ENCODE measurements around the gene ARMH1. TPM values are rescaled to one million over a fixed set of nuclear protein-coding genes. Genes with fewer than 3 reads are reported as not detected.
"Not testable (repeated sequence)": the region's sequence is repeated elsewhere in the genome, so short reads cannot be mapped to it uniquely, and the experiment has no call there.

Gene ARMH1
- total and polyA plus RNA-seq, 5 experiments from 2014 or later: 46.2 to 79.0 (median 70.4) TPM

DNA sequence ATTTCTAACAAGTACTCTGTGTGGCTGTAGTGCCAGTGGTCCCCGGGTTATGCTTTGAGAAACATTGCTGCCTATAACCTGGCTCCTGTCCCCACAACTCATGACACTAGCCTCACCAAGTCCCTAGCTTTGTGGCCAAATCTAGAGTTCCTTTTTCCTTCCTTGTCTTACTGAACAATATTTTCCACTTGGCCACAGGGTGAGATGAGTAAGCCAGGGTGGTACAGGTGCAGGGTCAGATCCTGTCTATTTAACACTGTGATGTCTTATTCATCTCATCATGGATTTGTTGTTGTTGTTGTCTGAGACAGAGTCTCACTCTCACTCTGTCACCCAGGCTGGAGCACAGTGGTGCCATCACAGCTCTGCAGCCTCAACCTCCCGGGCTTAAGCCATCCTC lies 18.6 kb downstream of the ARMH1 start:
- Mint-ChIP-seq H3K9me3 (no peaks in the 10 kb centered on the region), H3K4me3 (no peak overlapping the region), H3K36me3 (peaks cover 0 to 4% (median 0%) of the 10 kb centered on the region in 3 donors), H3K27ac (no peak overlapping the region), H3K27me3 (peaks cover 0 to 5% (median 3%) of the 10 kb centered on the region in 5 donors), H3K4me1 (peaks cover 11 to 35% (median 23%) of the 10 kb centered on the region in 4 donors)
- DNase-seq (no peak), ATAC-seq (no peak)
- POLR2A ChIA-PET: no interaction called here

GRCh38 chr1:44693900-44694299 lies 19.4 kb downstream of the ARMH1 start:
- POLR2A ChIA-PET: no interaction called here

DNA sequence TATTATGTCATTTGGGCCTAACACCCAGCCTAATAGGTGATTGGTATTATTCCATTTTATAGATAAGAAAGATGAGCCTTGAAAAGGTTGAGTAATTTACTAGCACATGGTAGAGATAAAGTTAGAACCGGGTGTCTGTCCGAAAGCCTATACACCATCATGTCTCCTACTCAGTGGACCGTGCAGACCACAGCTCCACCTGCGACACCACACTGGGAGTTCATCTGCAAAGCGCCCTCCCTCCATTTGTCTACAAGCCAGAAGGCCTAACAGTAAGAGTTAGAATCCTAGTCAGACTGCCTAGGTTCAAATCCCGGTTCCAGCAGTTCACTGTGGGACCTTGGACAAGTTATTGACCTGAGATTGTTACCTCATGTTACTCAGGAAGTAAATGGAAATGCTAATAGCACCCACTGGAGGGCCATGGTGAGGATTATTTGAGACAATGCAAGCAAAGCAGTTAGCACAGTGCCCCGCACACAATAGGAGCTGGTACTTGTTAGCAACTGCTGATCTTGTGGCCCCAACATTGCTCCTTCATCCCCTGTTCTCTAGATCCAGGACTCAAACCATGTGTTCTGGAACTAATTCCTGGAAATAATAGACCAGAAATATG lies 20.5 kb downstream of the ARMH1 start:
- ATAC-seq: no peak
- no peak overlapping the region for H3K4me3 Mint-ChIP-seq
- H3K4me1 Mint-ChIP-seq: peaks cover 11 to 37% (median 23%) of the 10 kb centered on the region in 4 donors
- POLR2A ChIA-PET: interaction anchor here (0.7 to 2.2 kb wide), 3 partner anchors 21 to 63 kb away, joined by 3 to 8 read pairs (median 6); partner anchors contain the start of genes ARMH1 and TMEM53
- peak overlapping the region in 4 of 10 donors; percentile 8 to 90 (median 32) for H3K27ac Mint-ChIP-seq
- H3K36me3 Mint-ChIP-seq: peaks cover 0 to 4% (median 0%) of the 10 kb centered on the region in 3 donors
- peaks cover 0 to 5% (median 3%) of the 10 kb centered on the region in 5 donors for H3K27me3 Mint-ChIP-seq
- H3K9me3 Mint-ChIP-seq: no peaks in the 10 kb centered on the region
- DNase-seq: no peak

More at GRCh38 chr1:44693900-44694299, 19.4 kb downstream of the ARMH1 start:
- Mint-ChIP-seq H3K4me3 (no peak overlapping the region), H3K27ac (no peak overlapping the region), H3K4me1 (peaks cover 11 to 37% (median 23%) of the 10 kb centered on the region in 4 donors), H3K9me3 (no peaks in the 10 kb centered on the region), H3K36me3 (peaks cover 0 to 4% (median 0%) of the 10 kb centered on the region in 3 donors), H3K27me3 (peaks cover 0 to 5% (median 3%) of the 10 kb centered on the region in 5 donors)
- DNase-seq (no peak), ATAC-seq (no peak)

- H3K27ac Mint-ChIP-seq: peak overlapping the region in 5 of 10 donors; percentile 48 to 93 (median 69)
- peaks cover 11 to 37% (median 24%) of the 10 kb centered on the region in 4 donors for H3K4me1 Mint-ChIP-seq
These were observed 21.2 kb downstream of the ARMH1 start for GRCh38 chr1:44695671-44696070.

DNA sequence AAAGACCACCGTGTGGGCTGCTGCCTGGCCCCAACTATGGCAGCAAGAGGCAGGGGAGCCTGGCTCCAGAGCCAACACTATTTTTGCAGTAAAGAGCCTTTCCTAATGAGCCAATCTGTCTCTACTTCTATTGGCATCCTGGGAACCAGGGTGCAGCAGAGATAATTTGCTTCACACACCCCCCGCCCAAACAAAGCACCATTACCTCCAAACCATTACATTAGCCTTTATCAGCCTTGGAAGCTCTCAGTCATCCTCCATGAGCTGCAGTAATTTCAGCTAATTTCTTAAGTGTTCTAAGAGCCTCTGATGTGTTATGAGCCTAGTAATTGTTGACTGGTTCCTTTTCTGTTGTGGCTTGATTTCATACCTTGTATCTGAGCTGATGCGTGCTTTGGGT lies 21.6 kb downstream of the ARMH1 start:
- H3K27me3 Mint-ChIP-seq: peaks cover 0 to 5% (median 3%) of the 10 kb centered on the region in 5 donors
- peaks cover 0 to 4% (median 0%) of the 10 kb centered on the region in 3 donors for H3K36me3 Mint-ChIP-seq
- H3K4me3 Mint-ChIP-seq: peak overlapping the region in 3 of 10 donors; percentile 70 to 75 (median 70)
- no peak for ATAC-seq
- peaks cover 11 to 37% (median 24%) of the 10 kb centered on the region in 4 donors for H3K4me1 Mint-ChIP-seq
- POLR2A ChIA-PET: interaction anchor here (0.6 to 2.2 kb wide), 11 partner anchors 11 to 147 kb away, joined by 3 to 13 read pairs (median 4); partner anchors contain the start of genes ARMH1 and TMEM53
- H3K9me3 Mint-ChIP-seq: no peaks in the 10 kb centered on the region
- peak overlapping the region in 9 of 10 donors; percentile 74 to 94 (median 93) for H3K27ac Mint-ChIP-seq
- DNase-seq: no peak

More at GRCh38 chr1:44695671-44696070, 21.2 kb downstream of the ARMH1 start:
- peak overlapping the region in 2 of 10 donors; percentile 15 to 38 for H3K4me3 Mint-ChIP-seq
- DNase-seq: no peak
- POLR2A ChIA-PET: interaction anchor here (0.7 to 2.2 kb wide), 5 partner anchors 18 to 64 kb away, joined by 3 to 8 read pairs (median 3); partner anchors contain the start of genes ARMH1 and TMEM53
- H3K27me3 Mint-ChIP-seq: peaks cover 0 to 5% (median 3%) of the 10 kb centered on the region in 5 donors
- no peak for ATAC-seq
- H3K36me3 Mint-ChIP-seq: peaks cover 0 to 4% (median 0%) of the 10 kb centered on the region in 3 donors
- H3K9me3 Mint-ChIP-seq: no peaks in the 10 kb centered on the region

- POLR2A ChIA-PET: interaction anchor here (0.6 to 2.2 kb wide), 17 partner anchors 11 to 1974 kb away, joined by 3 to 13 read pairs (median 3); partner anchors contain the start of genes ARMH1, MUTYH, RNU5D-1 and TMEM53
- peak in 9 of 10 donors; percentile 17 to 72 (median 45) for DNase-seq
- Mint-ChIP-seq H3K4me3 (peak overlapping the region; percentile 30 to 75 (median 69)), H3K36me3 (peaks cover 0 to 4% (median 0%) of the 10 kb centered on the region in 3 donors), H3K4me1 (peaks cover 11 to 37% (median 24%) of the 10 kb centered on the region in 4 donors), H3K27ac (peak overlapping the region; percentile 86 to 94 (median 92)), H3K27me3 (peaks cover 0 to 3% (median 0%) of the 10 kb centered on the region in 5 donors), H3K9me3 (no peaks in the 10 kb centered on the region)
- peak; percentile 99 to 100 for ATAC-seq
These were observed 22.4 kb downstream of the ARMH1 start for GRCh38 chr1:44696789-44697345.

DNA sequence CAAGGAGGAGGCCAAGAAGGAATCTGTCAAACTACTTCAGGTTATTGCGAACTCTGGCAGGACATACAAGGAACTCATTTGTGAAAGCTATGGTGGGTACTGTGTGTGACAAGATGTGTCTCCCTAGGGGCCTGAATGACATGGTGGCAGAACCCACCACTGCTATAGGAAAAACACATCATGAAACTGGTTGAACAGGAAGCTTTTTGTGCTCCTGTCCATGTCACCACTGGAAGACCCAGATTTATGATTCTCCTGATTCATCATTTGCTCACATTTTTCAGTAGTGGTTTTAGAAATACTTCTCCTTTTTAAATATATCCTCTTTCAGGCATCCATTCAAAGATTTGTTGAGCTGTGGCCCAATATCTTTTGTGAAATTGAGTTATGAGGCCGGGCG lies 23.6 kb downstream of the ARMH1 start:
- DNase-seq: no peak
- H3K9me3 Mint-ChIP-seq: no peaks in the 10 kb centered on the region
- POLR2A ChIA-PET: interaction anchor here (0.8 kb wide), 1 partner anchor 8 kb away, joined by 3 read pairs; no protein-coding TSS in a partner anchor
- peak overlapping the region in 4 of 10 donors; percentile 26 to 93 (median 69) for H3K27ac Mint-ChIP-seq
- peaks cover 0 to 4% (median 0%) of the 10 kb centered on the region in 3 donors for H3K36me3 Mint-ChIP-seq
- H3K4me1 Mint-ChIP-seq: peaks cover 11 to 37% (median 24%) of the 10 kb centered on the region in 4 donors
- no peak overlapping the region for H3K4me3 Mint-ChIP-seq
- H3K27me3 Mint-ChIP-seq: peaks cover 0 to 3% (median 0%) of the 10 kb centered on the region in 5 donors
- ATAC-seq: no peak

DNA sequence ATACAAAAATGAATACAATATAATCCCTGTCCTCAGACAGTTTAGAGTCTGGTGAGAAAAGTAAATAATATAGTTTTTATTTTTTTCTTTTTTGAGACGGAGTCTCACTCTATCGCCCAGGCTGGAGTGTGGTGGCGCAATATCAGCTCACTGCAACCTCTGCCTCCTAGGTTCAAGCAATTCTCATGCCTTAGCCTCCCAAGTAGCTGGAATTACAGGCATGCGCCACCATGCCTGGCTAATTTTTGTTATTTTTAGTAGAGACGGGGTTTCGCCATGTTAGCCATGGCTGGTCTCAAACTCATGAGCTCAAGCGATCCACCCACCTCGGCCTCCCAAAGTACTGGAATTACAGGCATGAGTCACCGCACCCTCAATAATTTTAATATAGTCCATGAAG lies 24.9 kb downstream of the ARMH1 start:
- H3K4me1 Mint-ChIP-seq: peaks cover 10 to 37% (median 24%) of the 10 kb centered on the region in 4 donors
- H3K36me3 Mint-ChIP-seq, H3K9me3 Mint-ChIP-seq, POLR2A ChIA-PET, DNase-seq, ATAC-seq, H3K27ac Mint-ChIP-seq, H3K4me3 Mint-ChIP-seq, H3K27me3 Mint-ChIP-seq: not testable (repeated sequence)

GRCh38 chr1:44700573-44700972 lies 26.1 kb downstream of the ARMH1 start:
- H3K27ac Mint-ChIP-seq: peak overlapping the region in 1 of 10 donors; percentile 43
- POLR2A ChIA-PET: interaction anchor here (0.6 to 0.7 kb wide), 3 partner anchors 25 to 1709 kb away, joined by 3 to 5 read pairs (median 4); no protein-coding TSS in a partner anchor
- DNase-seq: no peak
- no peaks in the 10 kb centered on the region for H3K9me3 Mint-ChIP-seq
- H3K4me3 Mint-ChIP-seq: no peak overlapping the region
- H3K36me3 Mint-ChIP-seq: no peaks in the 10 kb centered on the region
- H3K27me3 Mint-ChIP-seq: no peaks in the 10 kb centered on the region
- no peak for ATAC-seq
- H3K4me1 Mint-ChIP-seq: peaks cover 11 to 28% (median 22%) of the 10 kb centered on the region in 4 donors

DNA sequence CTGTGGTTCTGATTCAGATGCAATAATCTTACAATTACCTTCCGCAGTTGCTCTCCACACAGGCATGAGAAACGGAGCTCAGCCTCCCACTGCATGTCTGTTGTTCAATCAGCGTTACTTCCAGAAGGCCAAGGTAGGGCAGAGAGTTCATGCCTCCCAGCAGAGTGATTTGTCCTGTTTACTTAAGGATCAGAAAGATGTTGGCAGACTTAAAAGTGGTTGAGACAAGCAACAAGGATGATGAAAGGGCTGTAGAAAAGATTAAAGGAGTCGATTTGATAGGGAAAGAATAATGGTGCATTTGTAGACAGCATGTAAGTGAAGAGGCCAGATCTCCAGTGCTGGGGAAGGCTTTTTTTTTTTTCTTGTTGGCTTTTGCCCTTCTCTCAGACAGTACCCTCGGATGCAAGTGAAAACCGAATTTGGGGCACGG lies 26.6 kb downstream of the ARMH1 start:
- no peak overlapping the region for H3K27ac Mint-ChIP-seq
- no peaks in the 10 kb centered on the region for H3K36me3 Mint-ChIP-seq
- ATAC-seq: no peak
- POLR2A ChIA-PET: interaction anchor here (0.7 kb wide), 2 partner anchors 26 to 1709 kb away, joined by 4 to 5 read pairs; no protein-coding TSS in a partner anchor
- no peak overlapping the region for H3K4me3 Mint-ChIP-seq
- H3K27me3 Mint-ChIP-seq: no peaks in the 10 kb centered on the region
- H3K9me3 Mint-ChIP-seq: no peaks in the 10 kb centered on the region
- H3K4me1 Mint-ChIP-seq: peaks cover 7 to 22% (median 16%) of the 10 kb centered on the region in 4 donors
- DNase-seq: no peak

DNA sequence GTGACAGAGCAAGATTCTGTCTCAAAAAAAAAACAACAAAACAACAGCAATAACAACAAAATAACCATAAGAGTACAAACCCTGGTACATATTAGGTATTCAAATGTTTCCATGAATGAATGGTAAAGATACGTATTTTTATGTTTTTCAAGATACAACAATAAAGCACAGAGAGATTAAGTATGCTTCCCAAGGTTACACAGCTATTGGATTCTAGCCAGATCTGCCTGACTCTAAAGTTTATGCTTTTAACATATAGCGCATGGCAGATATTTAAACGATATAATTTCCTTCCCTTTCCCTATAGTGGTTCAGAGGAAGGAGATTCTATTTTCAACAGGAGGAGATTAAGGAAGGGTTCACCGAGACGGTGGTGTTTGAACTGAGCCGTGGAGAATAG lies 31.0 kb downstream of the ARMH1 start:
- peak overlapping the region in 1 of 10 donors; percentile 50 for H3K27ac Mint-ChIP-seq
- no peaks in the 10 kb centered on the region for H3K36me3 Mint-ChIP-seq
- peaks cover 8 to 9% (median 8%) of the 10 kb centered on the region in 4 donors for H3K4me1 Mint-ChIP-seq
- H3K4me3 Mint-ChIP-seq: no peak overlapping the region
- ATAC-seq (no peak), DNase-seq (no peak)
- POLR2A ChIA-PET: interaction anchor here (0.6 to 1.5 kb wide), 3 partner anchors 16 to 85 kb away, joined by 3 to 7 read pairs (median 4); no protein-coding TSS in a partner anchor
- H3K9me3 Mint-ChIP-seq: no peaks in the 10 kb centered on the region
- H3K27me3 Mint-ChIP-seq: no peaks in the 10 kb centered on the region

DNA sequence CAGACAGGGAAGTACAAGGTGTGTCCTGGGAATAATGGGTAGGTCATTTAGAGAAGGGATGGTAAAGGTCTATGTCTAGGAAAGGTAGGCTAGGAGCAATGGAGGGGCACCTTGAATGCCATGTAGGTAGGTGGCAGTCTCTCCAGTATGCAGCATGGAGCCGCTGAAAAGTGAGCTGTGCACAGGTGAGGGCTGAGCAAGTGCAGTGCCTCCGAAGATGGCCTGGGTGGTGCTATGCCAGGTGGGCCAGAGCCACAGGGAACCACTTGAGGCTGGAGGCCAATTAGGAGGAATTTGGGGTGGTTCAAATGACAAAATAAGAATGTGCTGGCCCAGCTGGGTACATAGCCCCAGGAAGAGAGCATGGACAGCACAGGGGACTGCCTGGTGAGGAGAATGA lies 31.4 kb downstream of the ARMH1 start:
- no peak overlapping the region for H3K4me3 Mint-ChIP-seq
- H3K36me3 Mint-ChIP-seq: no peaks in the 10 kb centered on the region
- no peaks in the 10 kb centered on the region for H3K9me3 Mint-ChIP-seq
- POLR2A ChIA-PET: interaction anchor here (0.6 to 1.5 kb wide), 3 partner anchors 8 to 26 kb away, joined by 3 to 4 read pairs (median 3); no protein-coding TSS in a partner anchor
- peaks cover 8 to 9% (median 8%) of the 10 kb centered on the region in 4 donors for H3K4me1 Mint-ChIP-seq
- no peak for DNase-seq
- H3K27ac Mint-ChIP-seq: peak overlapping the region in 1 of 10 donors; percentile 57
- no peak for ATAC-seq
- no peaks in the 10 kb centered on the region for H3K27me3 Mint-ChIP-seq
